Neural cell (in vitro differentiated cells): ENCODE data around the gene GPR42. TPM values are rescaled to one million over a fixed set of nuclear protein-coding genes. Genes with fewer than 3 reads are reported as not detected.

ENCODE experiments used
- H2AFZ ChIP-seq: fragments of 200-600, 300-800 bp; sonication (generic), shearing (Covaris generic); 2 replicates; pipeline ENCODE4 v1.6.0; 2014; ENCODE audit warnings: low read depth, mild to moderate bottlenecking, antibody characterized with exemption, low read length, moderate library complexity
- H3F3A ChIP-seq: fragments of 200-600 bp; shearing (Covaris generic); 2 replicates; pipeline ENCODE4 v1.6.1; 2016; ENCODE audit warnings: mild to moderate bottlenecking, moderate library complexity, mixed read lengths, antibody characterized with exemption, low read length; ENCODE audit not compliant: insufficient read depth, poor library complexity, severe bottlenecking
- H3K27ac ChIP-seq: fragments of 200-600, 300-800 bp; sonication (generic), shearing (Covaris generic); 2 replicates; pipeline ENCODE4 v1.5.1; 2014; ENCODE audit warnings: mild to moderate bottlenecking, low read length, moderate library complexity
- H3K27me3 ChIP-seq: fragments of 300-800, 200-600 bp; sonication (generic), shearing (Covaris generic); 2 replicates; pipeline ENCODE4 v1.6.0; 2014; ENCODE audit warnings: mild to moderate bottlenecking, low read depth, low read length, moderate library complexity; ENCODE audit not compliant: insufficient read depth
- H3K36me3 ChIP-seq: fragments of 300-800, 200-600 bp; sonication (generic), shearing (Covaris generic); 2 replicates; pipeline ENCODE4 v1.5.1; 2014; ENCODE audit warnings: mild to moderate bottlenecking, antibody characterized with exemption, low read length, moderate library complexity; ENCODE audit not compliant: insufficient read depth
- H3K4me2 ChIP-seq: fragments of 300-800, 200-600 bp; sonication (generic), shearing (Covaris generic); 2 replicates; pipeline ENCODE4 v1.6.0; 2014; ENCODE audit warnings: mild to moderate bottlenecking, low read length
- H3K4me3 ChIP-seq: fragments of 300-800, 200-600 bp; sonication (generic), shearing (Covaris generic); 2 replicates; pipeline ENCODE4 v1.5.1; 2014; ENCODE audit warnings: mild to moderate bottlenecking, low read length, moderate library complexity
- H3K79me2 ChIP-seq: fragments of 200-600 bp; shearing (Covaris generic); replicated peaks from 2 replicates; pipeline ENCODE4 v1.6.0; 2014; ENCODE audit warnings: mild to moderate bottlenecking, low read length, moderate library complexity; ENCODE audit not compliant: insufficient read depth
- H3K9ac ChIP-seq: fragments of 300-800, 200-600 bp; sonication (generic), shearing (Covaris generic); 2 replicates; pipeline ENCODE4 v1.6.1; 2016; ENCODE audit warnings: mild to moderate bottlenecking, low read length, mixed read lengths
- H3K9me2 ChIP-seq: fragments of 200-600 bp; shearing (Covaris generic); 2 replicates; pipeline ENCODE4 v1.6.1; 2016; ENCODE audit warnings: mild to moderate bottlenecking, low read length, mixed read lengths; ENCODE audit not compliant: insufficient read depth
- H3K9me3 ChIP-seq: fragments of 200-600, 300-800 bp; sonication (generic), shearing (Covaris generic); 2 replicates; pipeline ENCODE4 v1.6.1; 2016; ENCODE audit warnings: mild to moderate bottlenecking, mixed run types, low read length, moderate library complexity, mixed read lengths
- H4K20me1 ChIP-seq: fragments of 200-600 bp; shearing (Covaris generic); 2 replicates; pipeline ENCODE4 v1.6.1; 2016; ENCODE audit warnings: mild to moderate bottlenecking, mixed run types; ENCODE audit not compliant: insufficient read depth
- CTCF ChIP-seq: fragments of 450-650 bp; IDR thresholded peaks from 2 replicates; pipeline ENCODE4 v1.5.1; 2014; ENCODE audit warnings: antibody characterized with exemption, mild to moderate bottlenecking, moderate library complexity; ENCODE audit not compliant: poor library complexity, severe bottlenecking
- EP300 ChIP-seq: fragments of 450-650 bp; conservative IDR thresholded peaks from 2 replicates; pipeline ENCODE4 v1.6.1; 2014; ENCODE audit warnings: antibody characterized with exemption, mild to moderate bottlenecking, moderate library complexity; ENCODE audit not compliant: poor library complexity, severe bottlenecking
- EZH2 ChIP-seq: fragments of 200-600, 300-800 bp; shearing (Covaris generic), sonication (generic); IDR thresholded peaks from 2 replicates; pipeline ENCODE4 v1.6.1; 2014; ENCODE audit warnings: antibody characterized with exemption, low read length, borderline replicate concordance, mild to moderate bottlenecking; ENCODE audit not compliant: insufficient read depth, poor library complexity, severe bottlenecking
- POLR2AphosphoS5 ChIP-seq: IDR thresholded peaks from 2 replicates; pipeline ENCODE4 v1.6.1; 2012
- RAD21 ChIP-seq: fragments of 450-650 bp; conservative IDR thresholded peaks from 2 replicates; pipeline ENCODE4 v1.6.1; 2014; ENCODE audit warnings: antibody characterized with exemption, mild to moderate bottlenecking, moderate library complexity
- REST ChIP-seq: IDR thresholded peaks from 2 replicates; pipeline ENCODE4 v1.6.1; 2012; ENCODE audit warnings: borderline replicate concordance
- SMC3 ChIP-seq: fragments of 450-650 bp; conservative IDR thresholded peaks from 2 replicates; pipeline ENCODE4 v1.6.1; 2014; ENCODE audit warnings: antibody characterized with exemption, mild to moderate bottlenecking, moderate library complexity; ENCODE audit not compliant: poor library complexity
- TAF1 ChIP-seq: IDR thresholded peaks from 2 replicates; pipeline ENCODE4 v1.6.1; 2012; ENCODE audit warnings: low read depth
- polyA plus RNA-seq: library from polyadenylated mRNA; depleted of rRNA; stranded (reverse); fragments of >200 nt; gene quantifications from 2 replicates; pipeline ENCODE4 v1.2.3, GENCODE V29; 2014

Gene GPR42
- polyA plus RNA-seq, 1 donor from 2014 or later, result not detected

GRCh38 chr19:35381318-35381717, 10.4 kb downstream of the GPR42 start:
- TF ChIP-seq SMC3, result no peak
- Histone ChIP-seq H2AFZ (no peak overlapping the region), H3K27ac (no peak overlapping the region), H4K20me1 (no peaks in the 10 kb centered on the region), H3K79me2 (no peaks in the 10 kb centered on the region), H3K27me3 (no peaks in the 10 kb centered on the region), H3K9me2 (no peaks in the 10 kb centered on the region), H3F3A (no peaks in the 10 kb centered on the region), H3K4me3 (no peak overlapping the region), H3K9me3 (no peaks in the 10 kb centered on the region), H3K4me2 (no peak overlapping the region), H3K9ac (no peak overlapping the region), H3K36me3 (no peaks in the 10 kb centered on the region)

- no peaks in the 10 kb centered on the region for H3K79me2 ChIP-seq
- no peaks in the 10 kb centered on the region for H3K27me3 ChIP-seq
- TF ChIP-seq EP300, result no peak
- no peak for TF ChIP-seq REST
- no peak for TF ChIP-seq TAF1
- no peak for TF ChIP-seq RAD21
Observed at GRCh38 chr19:35381926-35382325, 11.1 kb downstream of the GPR42 start.

GRCh38 chr19:35383536-35383935, 12.7 kb downstream of the GPR42 start:
- Histone ChIP-seq H3F3A (no peaks in the 10 kb centered on the region), H3K4me3 (no peak overlapping the region), H3K9me3 (no peaks in the 10 kb centered on the region), H3K4me2 (no peak overlapping the region), H3K27me3 (no peaks in the 10 kb centered on the region), H3K9me2 (no peaks in the 10 kb centered on the region), H2AFZ (no peak overlapping the region), H3K9ac (no peak overlapping the region), H3K79me2 (no peaks in the 10 kb centered on the region), H3K27ac (no peak overlapping the region), H3K36me3 (no peaks in the 10 kb centered on the region), H4K20me1 (no peaks in the 10 kb centered on the region)
- TF ChIP-seq REST (no peak), SMC3 (no peak), EP300 (no peak), EZH2 (no peak), POLR2AphosphoS5 (no peak), TAF1 (no peak), CTCF (no peak), RAD21 (no peak)

More at GRCh38 chr19:35381926-35382325, 11.1 kb downstream of the GPR42 start:
- Histone ChIP-seq H2AFZ (no peak overlapping the region), H3K9me3 (no peaks in the 10 kb centered on the region), H3K4me2 (no peak overlapping the region), H3K27ac (no peak overlapping the region), H3F3A (no peaks in the 10 kb centered on the region), H3K4me3 (no peak overlapping the region), H3K36me3 (no peaks in the 10 kb centered on the region), H4K20me1 (no peaks in the 10 kb centered on the region), H3K9me2 (no peaks in the 10 kb centered on the region), H3K9ac (no peak overlapping the region)
